GM18526 (cell line): ENCODE results near the gene FUCA2.

ENCODE experiments used
- POLR2A ChIP-seq: IDR thresholded peaks from 3 replicates; pipeline ENCODE4 v1.6.1; 2011; ENCODE audit not compliant: insufficient read length; ENCODE audit errors: extremely low read depth

Gene FUCA2

GRCh38 chr6:143515766-143516355 is 4.3 kb upstream of the FUCA2 start:
- TF ChIP-seq POLR2A, result no peak

GRCh38 chr6:143515061-143515760 is 3.7 kb upstream of the FUCA2 start:
- TF ChIP-seq POLR2A, result no peak

DNA sequence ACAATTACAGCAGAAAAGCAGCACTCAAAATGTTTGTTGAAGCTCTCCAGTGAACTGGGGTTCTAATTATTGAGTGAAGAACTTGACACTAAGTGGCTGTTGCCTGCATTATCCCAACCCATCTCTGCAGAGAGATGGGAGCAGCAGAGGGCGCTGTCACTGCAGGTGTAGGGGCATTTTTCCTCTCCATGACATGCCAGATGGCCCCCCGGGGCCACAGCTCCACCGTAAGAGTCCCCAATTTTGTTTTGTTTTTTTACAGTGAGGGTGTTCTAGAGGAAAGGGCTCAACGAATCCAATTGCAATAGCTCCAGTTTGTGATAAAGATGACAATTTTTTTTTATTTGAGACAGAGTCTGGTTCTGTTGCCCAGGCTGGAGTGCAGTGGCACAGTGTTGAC is 1.9 kb upstream of the FUCA2 start:
- no peak for TF ChIP-seq POLR2A

GRCh38 chr6:143507358-143508145 is 4.0 kb downstream of the FUCA2 start:
- no peak for TF ChIP-seq POLR2A

- TF ChIP-seq POLR2A, result no peak
Measured at GRCh38 chr6:143506620-143507019, 4.9 kb downstream of the FUCA2 start.

DNA sequence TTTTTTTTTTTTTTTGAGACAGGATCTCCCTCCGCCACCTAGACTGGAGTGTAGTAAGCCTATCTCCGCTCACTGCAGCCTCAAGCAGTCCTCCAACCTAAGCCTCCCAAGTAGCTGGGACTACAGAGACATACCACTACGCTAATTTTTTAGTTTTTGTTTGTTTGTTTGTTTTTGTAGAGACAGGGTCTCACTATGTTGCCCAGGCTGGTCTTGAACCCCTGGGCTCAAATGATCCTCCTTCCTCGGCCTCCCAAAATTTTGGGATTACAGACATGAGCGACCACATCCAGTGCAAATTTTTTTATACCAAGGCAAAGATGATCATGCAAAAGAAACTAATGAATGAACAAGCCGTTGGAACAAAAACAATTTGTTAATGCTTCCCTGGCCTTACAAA is 5.3 kb downstream of the FUCA2 start:
- no peak for TF ChIP-seq POLR2A

DNA sequence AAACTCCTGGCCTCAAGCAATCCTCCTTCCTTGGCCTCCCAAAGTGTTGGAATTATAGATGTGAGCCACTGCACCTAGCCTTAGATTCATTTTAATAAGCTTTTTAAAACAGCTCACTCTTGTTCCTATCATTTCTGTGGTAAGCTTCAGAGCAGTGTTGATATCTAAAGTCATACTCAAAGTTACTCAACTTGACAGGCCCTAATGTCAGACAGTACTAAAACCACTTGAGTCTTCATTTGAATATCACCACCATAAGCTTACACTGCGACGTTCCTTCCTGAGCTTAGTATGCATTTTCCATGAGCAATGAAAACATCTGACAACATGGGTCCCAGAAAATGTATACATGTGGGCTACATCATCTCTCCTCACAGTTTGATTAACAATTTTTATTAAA is 6.0 kb downstream of the FUCA2 start:
- TF ChIP-seq POLR2A, result no peak

GRCh38 chr6:143505111-143505510 is 6.4 kb downstream of the FUCA2 start:
- TF ChIP-seq POLR2A, result no peak

DNA sequence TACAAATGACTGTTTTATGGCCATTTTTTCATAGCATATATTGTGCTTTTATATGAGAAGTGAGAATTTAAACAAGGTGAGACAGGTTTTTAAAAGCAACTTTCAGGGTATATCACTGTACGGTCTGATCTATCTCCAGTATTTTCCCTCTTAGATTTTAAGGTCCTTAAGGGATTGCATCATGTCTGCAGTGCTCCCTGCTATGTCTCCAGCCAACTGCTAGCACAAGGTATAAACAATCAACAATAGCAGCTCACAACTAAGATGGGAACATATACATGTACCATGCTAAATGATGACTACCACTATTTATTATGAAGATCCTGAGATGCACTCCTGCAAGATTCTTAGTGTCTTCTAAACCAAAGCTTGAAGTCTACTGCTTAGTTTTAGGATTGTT is 7.2 kb downstream of the FUCA2 start:
- TF ChIP-seq POLR2A, result no peak

- TF ChIP-seq POLR2A, result no peak
Measured at GRCh38 chr6:143501851-143502250, 9.7 kb downstream of the FUCA2 start.

- TF ChIP-seq POLR2A, result no peak
Measured at GRCh38 chr6:143498428-143498827, 13.1 kb downstream of the FUCA2 start.

DNA sequence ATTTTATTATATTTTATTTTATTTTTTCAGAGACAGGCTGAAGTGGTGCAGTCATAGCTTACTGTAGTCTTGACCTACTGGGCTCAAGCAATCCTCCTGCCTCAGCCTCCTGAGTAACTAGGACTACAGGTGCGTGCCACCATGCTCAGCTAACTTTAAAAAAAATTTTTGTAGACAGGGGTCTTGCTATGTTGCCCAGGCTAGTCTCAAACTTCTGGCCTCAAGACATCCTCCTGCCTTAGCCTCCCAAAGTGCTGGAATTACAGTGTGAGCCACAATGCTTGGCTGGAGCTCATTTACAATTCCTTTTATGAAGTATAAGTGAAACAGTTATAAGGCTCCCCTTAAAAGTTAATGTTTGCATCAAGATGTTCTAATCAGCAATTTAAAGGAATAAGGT is 14.5 kb downstream of the FUCA2 start:
- no peak for TF ChIP-seq POLR2A

- TF ChIP-seq POLR2A, result no peak
Measured at GRCh38 chr6:143490775-143491174, 20.7 kb downstream of the FUCA2 start.

- no peak for TF ChIP-seq POLR2A
Measured at GRCh38 chr6:143490244-143490643, 21.3 kb downstream of the FUCA2 start.

- no peak for TF ChIP-seq POLR2A
Measured at GRCh38 chr6:143486752-143487151, 24.8 kb downstream of the FUCA2 start.

GRCh38 chr6:143485967-143486366 is 25.6 kb downstream of the FUCA2 start:
- TF ChIP-seq POLR2A, result no peak
